ENCODE results near the gene YBEY.

DNA sequence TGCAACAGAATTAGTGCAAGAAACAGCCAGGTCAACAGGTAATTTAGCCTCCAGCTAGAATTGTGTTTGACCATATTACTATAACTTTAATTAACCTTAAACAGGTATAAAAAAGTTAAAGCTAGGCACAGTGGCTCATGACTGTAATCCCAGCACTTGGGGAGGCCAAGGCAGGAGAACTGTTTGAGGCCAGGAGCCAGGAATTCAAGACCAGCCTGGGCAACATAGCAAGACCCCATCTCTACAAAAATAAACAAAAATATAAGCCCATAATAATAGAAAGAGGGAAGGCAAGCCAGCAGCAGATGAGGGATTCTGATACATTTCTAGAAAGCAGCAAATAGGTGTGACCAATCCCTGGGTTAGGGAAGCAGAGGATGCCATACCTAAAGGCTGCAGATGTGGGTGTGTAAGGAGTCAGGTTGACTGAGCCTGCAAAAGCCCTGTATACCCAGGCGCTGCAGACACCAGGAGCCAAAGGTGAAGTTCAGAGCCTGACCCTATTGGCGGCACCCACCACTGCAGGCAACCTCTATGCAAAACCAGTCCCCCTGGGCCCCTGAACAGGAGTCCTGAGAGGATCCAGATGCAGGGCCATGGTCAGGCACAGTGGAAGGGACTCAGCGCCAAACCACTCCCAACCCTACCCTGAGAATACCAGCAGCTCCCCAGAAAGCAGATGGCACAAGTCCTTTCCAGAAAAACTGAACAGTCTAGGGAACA lies 38.3 kb upstream of the YBEY start:
- TF ChIP-seq, protein P1, sequence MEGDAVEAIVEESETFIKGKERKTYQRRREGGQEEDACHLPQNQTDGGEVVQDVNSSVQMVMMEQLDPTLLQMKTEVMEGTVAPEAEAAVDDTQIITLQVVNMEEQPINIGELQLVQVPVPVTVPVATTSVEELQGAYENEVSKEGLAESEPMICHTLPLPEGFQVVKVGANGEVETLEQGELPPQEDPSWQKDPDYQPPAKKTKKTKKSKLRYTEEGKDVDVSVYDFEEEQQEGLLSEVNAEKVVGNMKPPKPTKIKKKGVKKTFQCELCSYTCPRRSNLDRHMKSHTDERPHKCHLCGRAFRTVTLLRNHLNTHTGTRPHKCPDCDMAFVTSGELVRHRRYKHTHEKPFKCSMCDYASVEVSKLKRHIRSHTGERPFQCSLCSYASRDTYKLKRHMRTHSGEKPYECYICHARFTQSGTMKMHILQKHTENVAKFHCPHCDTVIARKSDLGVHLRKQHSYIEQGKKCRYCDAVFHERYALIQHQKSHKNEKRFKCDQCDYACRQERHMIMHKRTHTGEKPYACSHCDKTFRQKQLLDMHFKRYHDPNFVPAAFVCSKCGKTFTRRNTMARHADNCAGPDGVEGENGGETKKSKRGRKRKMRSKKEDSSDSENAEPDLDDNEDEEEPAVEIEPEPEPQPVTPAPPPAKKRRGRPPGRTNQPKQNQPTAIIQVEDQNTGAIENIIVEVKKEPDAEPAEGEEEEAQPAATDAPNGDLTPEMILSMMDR (conservative IDR thresholded peaks at IDR 0.05), result no peak
- TF ChIP-seq EZH2 (IDR thresholded peaks at IDR 0.05; ENCODE audit: low read depth), result no peak

All from PC-9 (cell line).